GM08714 (cell line): ENCODE measurements around the gene FBL.
"Not testable (repeated sequence)": the region's sequence is repeated elsewhere in the genome, so short reads cannot be mapped to it uniquely, and the experiment has no call there.

Source experiments
- H3K4me3 ChIP-seq: fragments of 200-500 bp; sonication (Bioruptor generic); 2 replicates; pipeline ENCODE4 v1.5.1; 2014; ENCODE audit warnings: mild to moderate bottlenecking, low read length, inconsistent platforms
- ZNF274 ChIP-seq: IDR thresholded peaks from 2 replicates; pipeline ENCODE4 v1.6.1; 2012; ENCODE audit warnings: mild to moderate bottlenecking, low read depth, low read length

The FBL gene

DNA sequence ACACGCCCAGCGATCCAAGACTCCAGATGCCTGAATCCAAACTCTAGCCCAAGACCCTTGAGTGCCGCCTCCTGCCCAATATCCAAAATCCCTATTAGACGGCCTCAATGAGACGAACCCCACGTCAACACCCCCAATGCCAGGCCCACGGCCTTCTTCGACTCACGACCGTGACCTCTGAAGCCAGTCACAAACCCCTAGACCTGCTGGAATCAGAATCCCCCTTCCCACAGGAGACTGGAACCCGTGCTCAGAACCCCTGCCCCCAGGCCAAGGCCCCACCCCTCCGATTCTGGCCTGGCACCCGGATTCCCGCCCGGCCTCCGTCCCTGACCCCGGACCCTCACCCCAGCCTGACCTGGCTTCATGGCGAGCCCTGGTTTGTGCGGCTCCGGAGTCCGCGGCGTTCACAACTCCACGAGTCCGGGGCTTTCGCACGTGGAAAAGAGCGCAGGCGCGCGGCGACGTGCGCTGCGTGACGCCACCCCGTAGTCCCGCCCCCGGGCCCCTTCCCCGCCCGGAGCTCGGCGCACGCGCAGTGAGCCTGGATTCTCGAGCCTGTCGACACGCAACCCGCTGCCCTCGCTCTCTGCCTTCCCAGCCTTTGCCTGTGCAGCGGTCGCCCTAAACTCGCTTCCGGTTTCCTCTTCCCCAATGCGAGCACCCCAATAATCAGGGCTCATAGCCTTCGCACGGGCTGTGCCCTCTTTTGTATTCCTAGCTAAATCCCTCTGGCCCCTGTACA is at the start of gene FBL:
Gene FBL, minus strand, starts transcription at position 447 of the 745 bp plus-strand sequence. Its CDS starts 79 bp downstream, at position 368.
- H3K4me3 ChIP-seq, result peak within 1 kb of the TSS; percentile 83
- no peak for TF ChIP-seq ZNF274

DNA sequence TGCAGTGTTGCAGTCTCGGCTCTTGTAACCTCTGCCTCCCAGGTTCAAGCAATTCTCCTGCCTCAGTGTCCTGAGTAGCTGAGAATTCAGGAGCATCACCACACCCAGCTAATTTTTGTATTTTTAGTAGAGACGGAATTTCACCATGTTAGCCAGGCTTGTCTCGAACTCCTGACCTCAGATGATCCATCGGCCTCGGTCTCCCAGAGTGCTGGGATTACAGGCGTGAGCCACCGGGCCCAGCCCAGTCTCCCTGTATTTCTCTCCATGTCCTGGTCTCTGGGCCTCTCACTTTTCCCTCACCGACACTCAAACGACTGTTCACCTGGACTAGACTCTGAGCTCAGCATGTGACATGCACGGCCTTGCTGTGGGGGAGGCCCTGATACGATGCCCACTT is 48.9 kb upstream of the FBL start:
- not testable (repeated sequence) for H3K4me3 ChIP-seq

GRCh38 chr19:39894236-39894606 is 48.0 kb upstream of the FBL start:
- H3K4me3 ChIP-seq, result not testable (repeated sequence)

DNA sequence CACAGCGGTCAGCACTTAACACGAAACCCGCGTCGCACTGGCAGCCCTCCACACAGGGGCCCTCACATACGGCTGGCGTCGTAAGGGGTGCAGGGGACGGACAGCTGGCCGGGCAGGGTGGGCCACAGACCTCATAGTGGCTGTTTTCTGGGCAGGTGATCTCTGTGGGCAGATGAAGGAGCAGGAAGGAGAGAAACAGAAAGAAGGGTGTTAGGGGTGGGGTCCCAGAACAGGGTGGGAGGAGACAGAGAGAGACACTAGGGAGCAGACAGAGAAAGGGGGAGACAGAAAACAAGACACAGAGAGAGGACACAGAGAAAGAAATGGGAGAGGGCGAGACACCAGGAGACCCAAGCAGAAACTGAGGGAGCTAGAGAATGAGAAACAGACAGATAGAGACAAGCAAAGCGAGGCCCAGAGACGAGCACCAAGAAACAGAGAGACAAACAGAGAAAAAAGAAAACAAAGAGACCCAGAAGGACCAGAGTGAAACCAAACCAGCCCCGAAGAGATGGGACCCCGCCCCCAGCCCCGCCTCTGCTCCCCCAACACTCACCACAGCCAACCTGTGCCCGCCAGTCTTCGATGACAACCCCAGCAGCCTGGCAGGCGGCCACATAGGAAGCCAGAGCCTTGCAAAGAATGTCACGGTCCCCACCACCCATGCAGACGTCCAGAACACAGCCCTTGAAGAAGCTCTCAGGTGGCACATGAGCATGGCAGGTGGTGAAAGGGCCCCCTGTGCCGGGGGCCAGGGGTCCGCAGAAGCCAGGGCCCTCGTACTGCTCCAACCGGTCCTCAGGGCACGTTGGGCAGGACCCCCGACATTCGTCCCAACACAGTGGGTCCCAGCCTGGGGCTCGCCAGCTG is 47.4 kb upstream of the FBL start:
- not testable (repeated sequence) for H3K4me3 ChIP-seq

GRCh38 chr19:39892506-39892902 is 46.3 kb upstream of the FBL start:
- H3K4me3 ChIP-seq, result not testable (repeated sequence)

GRCh38 chr19:39891660-39892505 is 45.7 kb upstream of the FBL start:
- not testable (repeated sequence) for H3K4me3 ChIP-seq

DNA sequence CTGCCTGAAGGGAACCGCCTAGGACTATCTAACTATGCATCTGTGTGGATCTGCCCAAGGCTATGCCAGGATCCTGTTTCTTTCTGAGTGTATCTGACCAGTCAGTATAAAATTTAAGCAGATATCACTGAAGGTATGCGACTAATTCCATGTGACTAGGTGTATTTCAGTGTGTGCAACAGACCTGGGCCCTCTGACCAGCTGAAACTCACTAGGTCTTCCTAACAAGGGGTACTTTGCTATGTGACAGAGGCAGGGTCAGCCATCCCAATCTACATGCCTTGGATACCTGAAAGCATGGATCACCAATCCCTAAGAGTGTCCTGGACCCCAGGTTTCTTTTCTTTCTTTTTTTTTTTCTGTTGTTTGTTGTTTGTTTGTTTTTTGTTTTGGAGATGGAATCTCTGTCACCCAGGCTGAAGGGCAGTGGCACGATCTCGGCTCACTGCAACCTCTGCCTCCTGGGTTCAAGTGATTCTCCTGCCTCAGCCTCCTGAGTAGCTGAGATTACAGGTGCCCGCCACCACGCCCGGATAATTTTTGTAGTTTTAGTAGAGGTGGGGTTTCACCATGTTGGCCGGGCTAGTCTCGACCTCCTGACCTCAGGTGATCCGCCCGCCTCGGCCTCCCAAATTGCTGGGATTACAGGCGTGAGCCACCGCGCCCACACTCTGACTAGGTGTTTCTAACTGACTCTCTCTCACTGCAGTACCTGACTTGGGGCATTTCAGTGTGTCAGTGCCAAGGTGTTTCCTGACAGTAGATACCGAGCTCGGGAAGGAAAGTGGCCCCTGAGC is 44.8 kb upstream of the FBL start:
- TF ChIP-seq ZNF274, result no peak
- no peak overlapping the region for H3K4me3 ChIP-seq

- not testable (repeated sequence) for H3K4me3 ChIP-seq
Measured at GRCh38 chr19:39889872-39890754, 43.9 kb upstream of the FBL start.

- not testable (repeated sequence) for H3K4me3 ChIP-seq
Measured at GRCh38 chr19:39887456-39887951, 41.3 kb upstream of the FBL start.

DNA sequence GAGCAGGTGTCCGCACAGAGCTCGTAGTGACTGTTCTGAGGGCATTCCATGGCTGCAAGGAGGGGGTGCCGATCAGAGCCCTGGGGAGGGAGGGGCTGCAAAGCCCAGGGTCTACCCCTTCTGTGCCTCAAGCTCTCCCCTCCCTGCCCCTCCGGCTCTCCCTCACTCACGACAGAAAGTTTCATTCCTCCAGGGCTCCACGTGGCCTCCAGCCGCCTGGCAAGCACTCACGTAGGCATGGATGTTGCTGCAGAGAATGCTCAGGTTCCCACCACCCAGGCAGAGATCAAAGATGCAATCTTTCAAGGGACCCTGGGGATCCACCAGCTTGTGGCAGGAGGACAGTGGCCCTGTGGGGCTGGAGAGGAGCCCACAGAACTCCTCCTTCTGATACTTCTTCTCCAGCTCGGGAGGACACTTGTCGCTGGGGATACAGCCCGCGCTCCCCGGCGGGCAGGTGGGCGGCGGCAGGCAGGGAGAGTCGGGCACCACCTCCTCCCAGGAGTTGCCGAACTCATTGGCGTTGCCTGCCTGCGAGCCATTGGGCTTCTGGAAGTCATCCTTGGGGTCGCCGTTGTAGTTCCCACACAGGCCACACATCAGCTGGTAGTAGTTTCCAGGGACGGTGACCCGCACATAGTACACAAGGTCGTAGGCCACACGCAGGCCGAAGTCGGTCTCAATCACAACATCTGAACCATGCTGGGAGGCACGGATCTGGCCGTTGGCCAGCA is 39.8 kb upstream of the FBL start:
- not testable (repeated sequence) for H3K4me3 ChIP-seq

DNA sequence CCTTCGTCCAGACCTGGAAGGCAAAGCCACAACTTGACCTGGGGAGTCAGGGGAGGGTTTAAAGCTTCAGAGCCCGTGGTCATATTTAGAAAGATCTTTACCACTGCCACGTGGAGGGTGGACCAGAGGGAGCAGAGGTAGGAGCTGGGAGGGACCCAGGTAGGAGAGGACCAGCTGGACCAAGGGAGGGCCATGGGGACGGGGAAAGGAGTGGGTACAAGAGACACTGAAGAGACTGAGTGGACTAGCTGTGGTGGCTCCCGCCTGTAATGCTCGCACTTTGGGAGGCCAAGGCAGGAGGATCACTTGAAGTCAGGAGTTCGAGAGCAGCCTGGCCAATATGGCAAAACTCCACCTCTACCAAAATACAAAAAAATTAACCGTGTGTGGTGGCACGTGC is 38.5 kb upstream of the FBL start:
- H3K4me3 ChIP-seq, result not testable (repeated sequence)

GRCh38 chr19:39882645-39883044 is 36.5 kb upstream of the FBL start:
- not testable (repeated sequence) for H3K4me3 ChIP-seq

- not testable (repeated sequence) for H3K4me3 ChIP-seq
Measured at GRCh38 chr19:39881495-39882110, 35.4 kb upstream of the FBL start.

- H3K4me3 ChIP-seq, result not testable (repeated sequence)
Measured at GRCh38 chr19:39880241-39880640, 34.1 kb upstream of the FBL start.

- H3K4me3 ChIP-seq, result not testable (repeated sequence)
Measured at GRCh38 chr19:39879796-39880195, 33.6 kb upstream of the FBL start.

- H3K4me3 ChIP-seq, result not testable (repeated sequence)
Measured at GRCh38 chr19:39878866-39879265, 32.7 kb upstream of the FBL start.
